Lower leg skin (tissue), 3 donors: ENCODE data around the gene MLYCD.

Experiments
- CTCF ChIP-seq, 3 donors: fragments of 450-650 bp; IDR thresholded peaks; one replicate each; pipeline ENCODE4 v1.5.1; 2016; ENCODE audit warnings: antibody characterized with exemption in 3 of 3, mild to moderate bottlenecking in 3 of 3, moderate library complexity in 2 of 3
- POLR2A ChIP-seq, 2 donors: fragments of 450-650 bp; IDR thresholded peaks; one replicate each; pipeline ENCODE4 v1.6.1; 2016 to 2017; ENCODE audit warnings: antibody characterized with exemption in 2 of 2, mild to moderate bottlenecking in 1 of 2, moderate library complexity in 1 of 2

GRCh38 chr16:83908798-83909197 lies 9.9 kb downstream of the MLYCD start:
- TF ChIP-seq CTCF (IDR thresholded peaks at IDR 0.05), result no peak
- no peak for TF ChIP-seq POLR2A (IDR thresholded peaks at IDR 0.05)
